Mucosa of descending colon (tissue), 3 donors: Measurements from ENCODE around the gene PRR5L. TPM values are rescaled to one million over a fixed set of nuclear protein-coding genes. Genes with fewer than 3 reads are reported as not detected.
A peak's percentile ranks its signal among the peaks of the same experiment; 100 is the strongest.

Experiments used
- ATAC-seq: fragments of 200-7000 bp; cut with Tn5 transposase; one replicate; pipeline ENCODE4 v1.9.1; 2020; ENCODE audit warnings: mild to moderate bottlenecking, moderate library complexity
- DNase-seq, 3 donors: peaks; one replicate each; pipeline ENCODE4 v3.0.0-alpha.2; 2020
- H3K36me3 ChIP-seq: fragments of 200-600 bp; one replicate; pipeline ENCODE4 v1.8.0; 2021; ENCODE audit warnings: low read depth, mild to moderate bottlenecking
- H3K4me1 ChIP-seq: fragments of 200-600 bp; one replicate; pipeline ENCODE4 v1.8.0; 2021; ENCODE audit warnings: low read depth, mild to moderate bottlenecking
- H3K4me3 ChIP-seq: fragments of 200-600 bp; one replicate; pipeline ENCODE4 v1.8.0; 2021; ENCODE audit warnings: mild to moderate bottlenecking
- H3K9me3 ChIP-seq: fragments of 200-600 bp; one replicate; pipeline ENCODE4 v1.8.0; 2021; ENCODE audit warnings: mild to moderate bottlenecking
- CTCF ChIP-seq: fragments of 200-600 bp; IDR thresholded peaks from one replicate; pipeline ENCODE4 v1.8.0; 2022; ENCODE audit warnings: antibody characterized with exemption, mild to moderate bottlenecking
- intact Hi-C, 2 donors: fragments of 100-400 bp; cut with DNase I in 1 of 2; cut with micrococcal nuclease in 1 of 2; formaldehyde crosslinking; loops; one replicate each; pipeline versions ENCODE4 v1.11.0 to v1.11.1; 2022; cut with DNase I, micrococcal nuclease
- total RNA-seq, 3 donors: library from RNA; stranded (reverse); fragmentation: NEBNext Ultra II Directional in 2 of 3; extraction: Animal tissue kit (Norgen Biotek cat#: 25700) in 2 of 3; gene quantifications; one replicate each; pipeline versions ENCODE4 v1.2.1 to v1.2.4, GENCODE V29; 2021 to 2023
- donor health status: DM: no; HTN: no; CAD: no; lungs with moderate emphysema.
- donor health status: DM: no; HTN: no; CAD: no.
- donor health status: DM: no; HTN: yes; CAD: no.

PRR5L gene
- total RNA-seq, 3 donors from 2014 or later = 138 to 250 (median 203) TPM

GRCh38 chr11:36254713-36255112 is 41.4 kb upstream of the PRR5L start:
- Histone ChIP-seq H3K36me3 (no peaks in the 10 kb centered on the region), H3K4me1 (no peaks in the 10 kb centered on the region), H3K4me3 (no peak overlapping the region), H3K9me3 (no peaks in the 10 kb centered on the region)
- DNase-seq = no peak
- ATAC-seq = no peak
- intact Hi-C loops = no loop called here
- TF ChIP-seq CTCF = no peak

GRCh38 chr11:36257351-36257750 is 38.7 kb upstream of the PRR5L start:
- no peaks in the 10 kb centered on the region for H3K36me3 ChIP-seq
- no peaks in the 10 kb centered on the region for H3K4me1 ChIP-seq
- no peak overlapping the region for H3K4me3 ChIP-seq
- no peaks in the 10 kb centered on the region for H3K9me3 ChIP-seq
- intact Hi-C loops = no loop called here
- DNase-seq (no peak), ATAC-seq (no peak)
- TF ChIP-seq CTCF = no peak

GRCh38 chr11:36258730-36259360 is 37.2 kb upstream of the PRR5L start:
- Histone ChIP-seq H3K36me3 (no peaks in the 10 kb centered on the region), H3K4me3 (no peak overlapping the region), H3K4me1 (no peaks in the 10 kb centered on the region), H3K9me3 (no peaks in the 10 kb centered on the region)
- DNase-seq (peak in 2 of 3 donors; percentile 42 to 44), ATAC-seq (peak; percentile 80)
- no peak for TF ChIP-seq CTCF
- intact Hi-C loops = no loop called here

GRCh38 chr11:36261094-36261493 is 35.0 kb upstream of the PRR5L start:
- Histone ChIP-seq H3K9me3 (no peaks in the 10 kb centered on the region), H3K4me3 (no peak overlapping the region), H3K4me1 (no peaks in the 10 kb centered on the region), H3K36me3 (no peaks in the 10 kb centered on the region)
- intact Hi-C loops = no loop called here
- no peak for DNase-seq
- no peak for TF ChIP-seq CTCF
- no peak for ATAC-seq

- no peak for DNase-seq
- intact Hi-C loops = no loop called here
- no peak for ATAC-seq
Observed at GRCh38 chr11:36264011-36264972, 31.8 kb upstream of the PRR5L start.

More at GRCh38 chr11:36264011-36264972, 31.8 kb upstream of the PRR5L start:
- no peak for TF ChIP-seq CTCF
- no peaks in the 10 kb centered on the region for H3K9me3 ChIP-seq
- no peak overlapping the region for H3K4me3 ChIP-seq
- H3K36me3 ChIP-seq = no peaks in the 10 kb centered on the region
- H3K4me1 ChIP-seq = no peaks in the 10 kb centered on the region
